HL-60/S4 treated with phorbol 12-myristate 13-acetate at 8.2 ng/mL for 4 days and 3 days (cell line): ENCODE results near the gene DBP.
"Not testable (repeated sequence)": the region's sequence is repeated elsewhere in the genome, so short reads cannot be mapped to it uniquely, and the experiment has no call there.

Source experiments
- in situ Hi-C: fragments of 300-500 bp; cut with MboI; formaldehyde crosslinking; loops from 2 replicates; pipeline ENCODE4 v1.15.0; 2022; ENCODE audit warnings: low sequenced_read_pairs

The DBP gene, protein sequence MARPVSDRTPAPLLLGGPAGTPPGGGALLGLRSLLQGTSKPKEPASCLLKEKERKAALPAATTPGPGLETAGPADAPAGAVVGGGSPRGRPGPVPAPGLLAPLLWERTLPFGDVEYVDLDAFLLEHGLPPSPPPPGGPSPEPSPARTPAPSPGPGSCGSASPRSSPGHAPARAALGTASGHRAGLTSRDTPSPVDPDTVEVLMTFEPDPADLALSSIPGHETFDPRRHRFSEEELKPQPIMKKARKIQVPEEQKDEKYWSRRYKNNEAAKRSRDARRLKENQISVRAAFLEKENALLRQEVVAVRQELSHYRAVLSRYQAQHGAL

DNA sequence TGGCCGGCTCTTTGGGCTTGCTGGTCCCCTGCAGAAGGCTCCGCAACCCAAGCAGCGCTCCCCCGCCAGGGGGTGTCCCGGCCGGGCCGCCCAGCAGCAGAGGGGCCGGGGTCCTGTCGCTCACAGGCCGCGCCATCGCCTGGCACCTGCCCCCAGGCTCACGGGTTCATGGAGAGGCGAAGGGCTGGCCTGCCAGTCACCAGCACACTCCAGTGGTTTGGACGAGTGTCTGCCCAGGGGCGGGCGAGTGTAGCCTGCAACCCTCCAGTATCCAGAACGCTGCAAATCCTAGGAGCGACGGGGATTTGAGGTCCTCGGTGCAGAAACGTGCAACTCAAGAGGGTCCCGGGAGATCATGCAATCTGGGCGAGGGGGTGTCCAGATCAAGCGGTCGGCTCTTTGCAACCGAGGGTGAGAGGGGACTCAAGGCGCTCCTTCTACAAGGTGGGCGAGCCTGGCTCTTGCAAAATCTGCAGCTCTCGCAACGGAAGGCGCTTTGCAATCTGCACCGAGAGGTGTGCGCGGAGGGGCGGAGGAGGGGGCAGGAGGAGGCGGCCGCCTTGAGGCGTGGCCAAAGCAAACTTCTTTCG is at the start of gene DBP:
DBP (minus strand) TSS at position 521 of the 590 bp plus-strand sequence; CDS start at position 136, 385 bp downstream.
- in situ Hi-C loops: no loop called here

DNA sequence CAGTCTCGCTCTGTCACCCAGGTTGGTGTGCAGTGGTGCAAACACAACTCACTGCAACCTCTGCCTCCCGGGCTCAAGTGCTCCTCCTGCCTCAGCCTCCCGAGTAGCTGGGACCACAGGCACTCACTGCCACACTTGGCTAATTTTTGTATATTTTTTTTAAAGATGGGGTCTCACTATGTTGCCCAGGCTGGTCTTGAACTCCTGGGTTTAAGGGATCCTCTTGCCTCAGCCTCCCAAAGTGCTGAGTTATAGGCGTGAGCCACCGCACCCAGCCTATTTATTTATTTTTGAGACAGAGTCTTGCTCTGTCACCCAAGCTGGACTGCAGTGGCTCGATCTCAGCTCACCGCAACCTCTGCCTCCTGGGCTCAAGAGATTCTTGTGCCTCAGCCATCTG is 49.5 kb upstream of the DBP start:
- in situ Hi-C loops: not testable (repeated sequence)

DNA sequence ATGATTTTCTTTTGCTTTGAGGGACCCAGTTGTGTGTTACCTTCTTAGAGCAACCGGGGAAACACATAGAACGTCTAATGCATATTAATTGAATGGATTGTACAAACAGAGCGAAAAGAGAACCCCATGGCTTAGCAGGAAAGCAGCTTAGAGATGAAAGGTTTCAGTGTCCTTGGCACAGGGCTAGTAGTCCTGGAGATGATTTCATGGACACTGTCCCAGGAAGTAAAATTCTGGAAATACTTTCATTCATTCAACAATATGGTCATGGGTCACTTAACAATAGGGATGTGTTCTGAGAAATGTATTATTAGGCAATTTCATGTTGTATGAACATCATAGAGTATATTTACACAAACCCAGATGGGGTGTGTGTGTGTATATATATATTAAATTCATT is 48.9 kb upstream of the DBP start:
- in situ Hi-C loops: no loop called here

DNA sequence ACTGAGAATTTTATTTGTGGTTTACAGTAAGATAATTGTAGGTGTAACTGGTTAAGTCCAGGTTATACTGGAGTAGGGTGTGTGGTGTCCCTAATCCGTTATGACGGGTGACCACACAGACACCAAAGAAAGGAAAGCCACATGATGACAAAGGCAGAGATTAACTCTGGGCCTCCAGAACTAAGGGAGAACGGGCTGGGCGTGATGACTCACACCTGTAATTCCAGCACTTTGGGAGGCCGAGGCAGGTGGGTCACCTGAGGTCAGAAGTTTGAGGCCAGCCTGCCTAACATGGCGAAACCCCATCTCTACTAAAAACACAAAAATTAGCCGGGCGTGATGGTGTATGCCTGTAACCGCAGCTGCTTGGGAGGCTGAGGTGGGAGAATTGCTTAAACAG is 48.4 kb upstream of the DBP start:
- in situ Hi-C loops: no loop called here

- in situ Hi-C loops: no loop called here
Measured at GRCh38 chr19:48683349-48683748, 46.2 kb upstream of the DBP start.

GRCh38 chr19:48681127-48681470 is 43.9 kb upstream of the DBP start:
- in situ Hi-C loops: no loop called here

GRCh38 chr19:48680436-48681126 is 43.4 kb upstream of the DBP start:
- in situ Hi-C loops: no loop called here

DNA sequence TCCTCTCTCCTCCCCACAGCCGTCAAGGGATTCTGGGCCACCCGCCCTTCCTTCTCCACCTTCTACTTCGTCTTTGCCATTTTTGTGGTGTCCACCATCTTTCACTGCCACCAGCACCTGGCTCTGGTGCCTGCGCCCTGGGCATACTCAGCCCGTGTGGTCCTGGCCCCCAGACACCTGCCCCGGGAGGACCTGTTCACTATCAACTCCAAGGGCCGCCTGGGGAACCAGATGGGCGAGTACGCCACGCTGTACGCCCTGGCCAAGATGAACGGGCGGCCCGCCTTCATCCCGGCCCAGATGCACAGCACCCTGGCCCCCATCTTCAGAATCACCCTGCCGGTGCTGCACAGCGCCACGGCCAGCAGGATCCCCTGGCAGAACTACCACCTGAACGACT is 42.8 kb upstream of the DBP start:
- in situ Hi-C loops: not testable (repeated sequence)

DNA sequence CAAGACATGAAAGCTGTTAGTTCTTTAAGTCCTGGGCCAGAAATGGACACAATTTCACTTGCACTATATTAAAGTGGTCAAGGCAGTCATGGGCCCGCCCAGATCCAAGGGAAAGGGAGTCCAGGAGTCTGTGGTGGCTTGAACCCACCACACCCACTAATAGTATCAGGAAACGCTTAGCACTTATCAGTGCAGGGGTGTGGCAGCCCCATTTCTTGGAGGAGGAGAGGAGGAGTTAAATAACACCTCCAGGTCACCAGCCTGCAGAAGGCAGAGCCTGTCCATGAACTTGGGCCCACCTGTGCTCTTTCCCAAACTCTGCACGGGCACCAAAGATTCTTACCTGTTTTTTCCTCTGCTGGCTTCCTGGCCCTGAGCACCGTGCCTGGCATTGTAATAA is 41.0 kb upstream of the DBP start:
- in situ Hi-C loops: no loop called here

- in situ Hi-C loops: no loop called here
Measured at GRCh38 chr19:48676887-48677286, 39.7 kb upstream of the DBP start.

- in situ Hi-C loops: no loop called here
Measured at GRCh38 chr19:48676487-48676886, 39.3 kb upstream of the DBP start.

DNA sequence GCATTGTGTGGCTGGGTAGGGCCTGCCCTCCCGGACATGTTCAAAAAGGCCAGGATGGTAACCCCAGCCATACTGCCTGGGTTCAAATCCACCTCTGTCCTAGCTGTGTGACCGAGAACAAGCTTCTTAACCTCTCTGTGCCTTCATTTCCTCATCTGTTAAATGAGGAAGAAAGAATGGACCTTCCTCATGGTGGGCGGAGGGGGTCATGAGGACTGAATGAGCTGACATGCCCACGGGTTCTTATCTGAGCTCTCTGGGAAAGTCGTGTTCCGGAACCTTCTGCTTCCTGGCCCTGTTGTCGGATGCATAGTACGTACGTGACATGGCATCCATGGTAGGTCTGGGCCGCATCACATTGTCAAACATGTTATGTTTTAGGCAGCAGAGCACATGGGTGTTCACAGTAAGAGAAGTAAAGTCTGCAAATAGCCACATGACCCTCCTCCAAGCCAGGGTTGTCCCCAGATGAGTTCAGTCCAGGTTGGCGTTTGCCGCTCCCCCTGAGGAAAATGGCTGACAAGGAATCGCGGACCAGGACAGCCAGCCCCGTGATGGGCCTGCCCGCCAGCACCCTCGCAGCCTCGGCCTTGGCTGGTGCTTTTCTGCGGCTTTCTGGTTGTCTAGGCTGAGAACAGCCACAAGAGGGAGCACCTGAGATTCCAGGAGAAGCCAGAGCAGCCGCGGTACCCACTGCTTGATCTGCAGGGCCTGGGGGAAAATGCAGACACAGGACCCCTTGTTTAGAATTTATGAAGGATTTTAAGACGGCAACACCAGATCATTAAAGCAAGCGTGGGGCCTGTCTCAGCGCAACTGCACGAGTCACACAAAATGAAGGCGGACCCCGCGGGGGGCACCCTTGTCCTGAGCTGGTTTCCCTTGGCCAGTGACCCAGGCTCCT is 38.0 kb upstream of the DBP start:
- in situ Hi-C loops: no loop called here

- in situ Hi-C loops: no loop called here
Measured at GRCh38 chr19:48674216-48674809, 37.1 kb upstream of the DBP start.

DNA sequence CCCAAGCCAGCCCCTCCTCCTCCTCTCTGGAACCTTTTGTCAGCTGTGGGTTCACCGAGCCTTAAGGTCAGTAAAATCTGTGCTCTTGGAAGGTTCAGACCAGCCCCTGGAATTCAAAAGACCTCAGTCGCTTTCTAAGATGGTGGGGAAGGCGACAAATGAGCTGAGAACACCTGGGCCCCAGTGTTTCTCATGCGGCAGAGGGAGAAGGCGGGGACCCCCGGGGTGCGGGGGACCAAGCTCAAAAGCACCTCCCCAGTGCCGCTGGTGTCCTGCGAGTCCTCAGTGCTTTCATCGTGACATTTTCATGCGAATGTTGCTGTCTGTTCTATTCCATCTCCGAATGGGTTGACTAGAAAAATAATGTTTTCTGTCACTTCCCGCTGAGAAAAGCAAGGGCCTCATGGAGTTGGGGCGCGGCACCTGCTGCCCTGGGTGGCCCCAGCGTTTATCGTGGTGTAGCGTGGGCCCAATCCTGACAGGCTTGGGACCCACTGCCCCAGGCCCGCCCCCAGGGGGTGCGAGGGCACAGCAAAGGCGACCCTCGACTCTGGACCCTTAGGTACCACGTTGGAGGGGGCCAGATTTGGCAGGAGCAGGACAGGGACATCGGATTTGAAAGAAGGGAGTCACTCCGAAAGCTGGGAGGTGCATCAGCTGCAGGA is 36.4 kb upstream of the DBP start:
- in situ Hi-C loops: no loop called here

- in situ Hi-C loops: no loop called here
Measured at GRCh38 chr19:48672994-48673393, 35.8 kb upstream of the DBP start, which contains the start of gene NTN5. TSS of gene NTN5 (minus strand) at chr19:48673017. CDS start at chr19:48670986, 2,031 bp downstream.

DNA sequence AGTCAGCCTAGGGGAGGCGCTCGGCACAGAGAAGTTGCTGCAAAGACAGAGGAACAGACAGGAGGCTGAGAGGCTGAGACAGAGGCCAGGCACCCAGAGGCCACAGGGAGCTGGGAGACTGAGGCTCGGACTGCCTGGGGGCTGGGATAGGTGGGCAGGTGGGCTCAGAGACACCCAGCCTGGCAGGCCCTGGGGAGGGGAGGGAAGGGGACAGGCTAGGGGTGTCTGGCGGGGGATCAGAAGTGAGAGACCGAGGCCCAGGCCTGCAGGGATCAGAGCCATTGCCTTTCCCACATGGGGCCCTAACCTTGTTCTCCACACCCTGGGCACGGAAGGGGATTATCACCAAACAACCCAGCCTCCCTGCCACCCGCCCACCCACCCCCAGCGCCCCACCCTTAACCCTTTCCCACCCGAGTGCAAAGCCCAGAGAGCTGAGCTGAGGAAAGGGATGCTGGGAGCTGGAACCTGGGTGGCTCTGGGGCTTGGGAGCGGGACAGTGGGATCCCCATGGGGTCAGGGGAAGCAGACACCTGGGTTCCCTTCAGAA is 34.3 kb upstream of the DBP start:
- in situ Hi-C loops: no loop called here

GRCh38 chr19:48670699-48671445 is 33.7 kb upstream of the DBP start:
- in situ Hi-C loops: no loop called here

- in situ Hi-C loops: no loop called here
Measured at GRCh38 chr19:48669903-48670668, 32.9 kb upstream of the DBP start.
